Parathyroid adenoma (tissue), 2 donors: ENCODE results near the gene SLC22A23.
A peak's percentile ranks its signal among the peaks of the same experiment; 100 is the strongest.

Experiments used
- H2AFZ ChIP-seq: fragments of 300-600 bp; sonication (generic); one replicate; pipeline ENCODE4 v1.7.0; 2017; ENCODE audit warnings: antibody characterized with exemption, mild to moderate bottlenecking
- H3K27ac ChIP-seq: fragments of 300-600 bp; sonication (generic); one replicate; pipeline ENCODE4 v1.7.0; 2017
- H3K27me3 ChIP-seq: fragments of 300-600 bp; sonication (generic); one replicate; pipeline ENCODE4 v1.7.0; 2017; ENCODE audit warnings: low read length; ENCODE audit not compliant: control insufficient read depth, insufficient read depth
- H3K36me3 ChIP-seq: fragments of 300-600 bp; sonication (generic); one replicate; pipeline ENCODE4 v1.7.0; 2017; ENCODE audit warnings: low read length; ENCODE audit not compliant: control insufficient read depth, insufficient read depth
- H3K4me1 ChIP-seq: fragments of 300-600 bp; sonication (generic); one replicate; pipeline ENCODE4 v1.7.0; 2017; ENCODE audit warnings: control low read depth
- H3K4me2 ChIP-seq: fragments of 300-600 bp; sonication (generic); one replicate; pipeline ENCODE4 v1.7.0; 2017; ENCODE audit warnings: low read length
- H3K4me3 ChIP-seq: fragments of 300-600 bp; sonication (generic); one replicate; pipeline ENCODE4 v1.7.0; 2017; ENCODE audit warnings: low read depth, low read length
- H3K79me2 ChIP-seq: fragments of 300-600 bp; sonication (generic); one replicate; pipeline ENCODE4 v1.7.0; 2017; ENCODE audit warnings: control low read depth
- H3K9ac ChIP-seq: fragments of 300-600 bp; sonication (generic); one replicate; pipeline ENCODE4 v1.7.0; 2017; ENCODE audit warnings: mild to moderate bottlenecking
- H3K9me3 ChIP-seq: fragments of 300-600 bp; sonication (generic); one replicate; pipeline ENCODE4 v1.7.0; 2017; ENCODE audit warnings: low read length; ENCODE audit not compliant: control insufficient read depth
- TF ChIP-seq, protein P1 (sequence below): fragments of 300-600 bp; sonication (generic); IDR thresholded peaks from one replicate; pipeline ENCODE4 v1.7.0; 2017; ENCODE audit warnings: antibody characterized with exemption, mild to moderate bottlenecking
- donor health status: primary hyperparathyroidism.

The SLC22A23 gene

GRCh38 chr6:3403238-3404173, 53.3 kb downstream of the SLC22A23 start:
- Histone ChIP-seq H3K79me2 (peaks cover 13% of the 10 kb centered on the region), H3K4me3 (peak overlapping the region; percentile 35), H3K27ac (peak overlapping the region; percentile 21), H3K36me3 (no peaks in the 10 kb centered on the region), H3K27me3 (no peaks in the 10 kb centered on the region), H2AFZ (no peak overlapping the region), H3K4me1 (peaks cover 16% of the 10 kb centered on the region), H3K4me2 (peak overlapping the region; percentile 60), H3K9me3 (no peaks in the 10 kb centered on the region), H3K9ac (no peak overlapping the region)
- TF ChIP-seq, protein P1, sequence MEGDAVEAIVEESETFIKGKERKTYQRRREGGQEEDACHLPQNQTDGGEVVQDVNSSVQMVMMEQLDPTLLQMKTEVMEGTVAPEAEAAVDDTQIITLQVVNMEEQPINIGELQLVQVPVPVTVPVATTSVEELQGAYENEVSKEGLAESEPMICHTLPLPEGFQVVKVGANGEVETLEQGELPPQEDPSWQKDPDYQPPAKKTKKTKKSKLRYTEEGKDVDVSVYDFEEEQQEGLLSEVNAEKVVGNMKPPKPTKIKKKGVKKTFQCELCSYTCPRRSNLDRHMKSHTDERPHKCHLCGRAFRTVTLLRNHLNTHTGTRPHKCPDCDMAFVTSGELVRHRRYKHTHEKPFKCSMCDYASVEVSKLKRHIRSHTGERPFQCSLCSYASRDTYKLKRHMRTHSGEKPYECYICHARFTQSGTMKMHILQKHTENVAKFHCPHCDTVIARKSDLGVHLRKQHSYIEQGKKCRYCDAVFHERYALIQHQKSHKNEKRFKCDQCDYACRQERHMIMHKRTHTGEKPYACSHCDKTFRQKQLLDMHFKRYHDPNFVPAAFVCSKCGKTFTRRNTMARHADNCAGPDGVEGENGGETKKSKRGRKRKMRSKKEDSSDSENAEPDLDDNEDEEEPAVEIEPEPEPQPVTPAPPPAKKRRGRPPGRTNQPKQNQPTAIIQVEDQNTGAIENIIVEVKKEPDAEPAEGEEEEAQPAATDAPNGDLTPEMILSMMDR = no peak

GRCh38 chr6:3402310-3403237, 54.3 kb downstream of the SLC22A23 start:
- no peak overlapping the region for H2AFZ ChIP-seq
- TF ChIP-seq, protein P1 = peak; percentile 8
- H3K9ac ChIP-seq = no peak overlapping the region
- no peak overlapping the region for H3K4me3 ChIP-seq
- H3K79me2 ChIP-seq = peaks cover 21% of the 10 kb centered on the region
- H3K27me3 ChIP-seq = no peaks in the 10 kb centered on the region
- peak overlapping the region; percentile 60 for H3K4me2 ChIP-seq
- peaks cover 16% of the 10 kb centered on the region for H3K4me1 ChIP-seq
- H3K36me3 ChIP-seq = no peaks in the 10 kb centered on the region
- H3K9me3 ChIP-seq = no peaks in the 10 kb centered on the region
- peak overlapping the region; percentile 21 for H3K27ac ChIP-seq

DNA sequence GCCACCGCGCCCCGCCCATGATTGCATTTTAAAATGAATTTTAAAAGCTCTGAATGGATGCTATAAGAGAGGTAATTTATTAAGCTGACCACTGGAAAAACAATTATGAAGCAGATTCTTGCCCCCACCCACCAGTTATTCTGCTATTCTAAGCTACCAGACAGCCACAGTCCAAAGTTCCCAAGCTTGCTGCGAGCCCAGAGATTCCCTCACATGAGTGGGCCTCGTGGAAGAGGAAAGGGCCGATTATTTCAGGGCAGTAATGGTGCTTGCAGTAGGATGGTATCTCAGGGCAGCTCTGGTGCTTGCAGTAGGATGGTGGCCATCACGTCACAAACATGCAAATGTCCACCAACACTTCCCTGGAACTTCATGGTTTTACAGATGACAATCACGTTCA, 56.7 kb downstream of the SLC22A23 start:
- H3K36me3 ChIP-seq = no peaks in the 10 kb centered on the region
- no peak overlapping the region for H3K4me3 ChIP-seq
- TF ChIP-seq, protein P1 = no peak
- no peak overlapping the region for H3K9ac ChIP-seq
- no peak overlapping the region for H3K4me2 ChIP-seq
- H3K4me1 ChIP-seq = peaks cover 16% of the 10 kb centered on the region
- no peaks in the 10 kb centered on the region for H3K27me3 ChIP-seq
- no peak overlapping the region for H3K27ac ChIP-seq
- no peaks in the 10 kb centered on the region for H3K9me3 ChIP-seq
- no peak overlapping the region for H2AFZ ChIP-seq
- H3K79me2 ChIP-seq = peaks cover 35% of the 10 kb centered on the region

DNA sequence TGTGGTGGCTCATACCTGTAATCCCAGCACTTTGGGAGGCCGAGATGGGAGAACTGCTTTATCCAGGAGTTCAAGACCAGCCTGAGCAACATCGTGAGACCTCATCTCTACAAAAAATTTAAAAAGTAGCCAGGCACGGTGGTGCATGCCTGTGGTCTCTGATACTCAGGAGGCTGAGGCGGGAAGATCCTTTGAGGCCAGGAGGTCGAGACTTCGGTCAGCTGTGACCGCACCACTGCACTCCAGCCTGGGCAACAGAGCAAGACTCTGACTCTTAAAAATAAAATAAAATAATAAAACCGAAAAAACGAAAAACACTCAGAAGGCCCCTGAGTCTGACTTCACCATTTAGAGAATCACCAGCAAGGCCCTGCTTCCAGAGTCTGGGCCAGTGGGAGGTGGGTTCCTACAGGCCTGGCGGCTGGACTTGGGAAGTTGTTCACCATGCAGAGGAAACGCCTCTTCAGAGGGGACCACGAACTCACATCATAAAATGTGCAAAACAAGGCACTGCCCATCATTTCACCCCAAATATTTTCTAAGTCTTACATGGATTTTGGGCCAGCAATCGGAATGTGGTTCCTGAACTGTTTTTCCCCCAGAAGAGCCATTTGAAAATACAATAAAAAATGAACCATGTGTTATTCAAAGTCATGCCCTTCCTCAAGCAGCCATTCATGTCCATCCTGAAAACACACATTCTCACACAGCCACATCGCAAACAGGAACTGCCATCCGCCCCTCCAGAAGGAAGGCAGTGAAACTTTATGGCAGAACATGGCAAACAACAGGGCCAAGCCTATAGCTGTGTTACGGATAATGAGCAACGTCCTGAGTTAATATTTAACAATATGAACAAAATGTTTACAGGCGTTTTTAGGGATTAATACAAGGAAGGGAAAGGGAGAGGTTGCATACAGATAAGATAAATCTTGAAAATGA, 57.8 kb downstream of the SLC22A23 start:
- no peak overlapping the region for H2AFZ ChIP-seq
- H3K4me1 ChIP-seq = peaks cover 10% of the 10 kb centered on the region
- no peak overlapping the region for H3K4me3 ChIP-seq
- H3K27ac ChIP-seq = no peak overlapping the region
- H3K79me2 ChIP-seq = peaks cover 35% of the 10 kb centered on the region
- no peak overlapping the region for H3K4me2 ChIP-seq
- H3K9me3 ChIP-seq = no peaks in the 10 kb centered on the region
- H3K9ac ChIP-seq = no peak overlapping the region
- no peaks in the 10 kb centered on the region for H3K36me3 ChIP-seq
- H3K27me3 ChIP-seq = no peaks in the 10 kb centered on the region
- TF ChIP-seq, protein P1 = no peak
